GM21717 (cell line): Measurements from ENCODE around the gene MLF1.

ENCODE experiments used
- ATAC-seq: cut with Tn5 transposase; IDR thresholded peaks from one replicate; pipeline ENCODE4 v1.9.1; 2021; ENCODE audit warnings: mild to moderate bottlenecking, moderate library complexity; ENCODE audit not compliant: unreplicated experiment

MLF1 gene

DNA sequence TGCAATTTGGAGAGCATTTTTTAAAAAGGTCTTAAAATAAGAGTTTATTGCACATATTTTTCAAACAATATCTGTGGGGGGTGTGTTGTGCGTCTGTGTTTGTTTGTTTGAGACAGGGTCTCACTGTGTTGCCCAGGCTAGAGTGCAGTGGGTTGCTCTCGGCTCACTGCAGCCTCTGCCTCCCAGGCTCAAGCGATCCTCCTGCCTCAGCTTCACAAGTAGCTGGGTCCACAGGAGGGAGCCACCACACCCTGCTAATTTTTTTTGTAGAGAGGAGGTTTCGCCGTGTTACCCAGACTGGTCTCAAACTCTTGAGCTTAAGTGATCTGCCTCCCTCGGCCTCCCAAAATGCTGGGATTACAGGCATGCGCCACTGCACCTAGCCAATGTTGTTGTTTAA is 2.7 kb downstream of the MLF1 start:
- ATAC-seq: no peak

DNA sequence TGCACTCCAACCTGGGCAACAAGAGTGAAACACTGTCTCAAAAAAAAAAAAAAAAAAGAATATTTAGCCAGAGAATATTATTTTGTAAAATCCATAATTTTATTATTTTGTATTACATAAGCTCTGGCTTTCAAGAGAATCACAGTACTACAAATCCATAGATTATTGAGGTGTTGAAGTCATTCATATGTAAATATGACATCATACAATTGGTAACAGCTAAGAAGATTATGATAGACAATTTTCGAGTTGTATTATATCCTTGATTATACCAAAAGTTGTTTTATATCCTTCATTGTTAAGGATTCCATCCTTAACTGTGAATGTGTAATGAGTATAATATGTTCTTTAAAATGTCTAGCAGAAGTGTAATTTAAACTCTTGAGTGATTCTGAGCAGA is 3.7 kb downstream of the MLF1 start:
- no peak for ATAC-seq

DNA sequence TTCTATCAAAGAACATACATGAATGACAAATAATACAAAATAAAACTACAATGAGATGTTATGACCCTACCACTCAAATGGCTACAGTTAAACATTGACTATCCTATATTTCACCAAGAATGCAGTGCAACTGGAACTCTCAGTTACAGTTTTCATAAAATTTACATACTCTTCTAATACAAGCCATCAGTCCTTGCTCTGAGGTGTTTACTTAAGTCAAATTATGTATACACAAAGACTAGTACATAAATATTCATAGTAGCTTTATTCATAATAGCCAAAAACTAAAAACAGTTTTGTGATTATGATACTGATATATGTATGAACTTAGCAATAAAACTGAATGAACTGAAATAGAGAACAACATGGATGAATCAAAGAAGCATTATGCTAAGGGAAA is 19.2 kb downstream of the MLF1 start:
- no peak for ATAC-seq

DNA sequence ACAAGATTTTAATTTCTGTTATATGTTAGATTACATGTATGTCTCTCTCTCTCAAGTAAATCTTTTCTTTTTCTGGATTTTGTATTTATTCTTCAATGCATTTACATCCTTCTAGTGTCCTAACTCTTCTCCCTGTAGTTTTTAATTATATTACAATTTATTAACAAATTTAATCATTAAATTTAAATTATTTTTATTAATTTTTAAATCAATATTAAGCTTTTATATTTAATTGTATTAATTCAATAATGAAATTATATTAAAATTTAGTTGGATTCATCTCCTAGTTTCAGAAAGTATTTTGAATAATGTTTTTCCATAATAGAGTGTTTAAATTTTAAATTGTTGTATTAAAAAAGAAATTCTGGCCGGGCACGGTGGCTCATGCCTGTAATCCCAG is 29.8 kb downstream of the MLF1 start:
- ATAC-seq: no peak

- no peak for ATAC-seq
Measured at GRCh38 chr3:158602227-158602626, 31.2 kb downstream of the MLF1 start.

- ATAC-seq: no peak
Measured at GRCh38 chr3:158617982-158618875, 47.2 kb downstream of the MLF1 start.

DNA sequence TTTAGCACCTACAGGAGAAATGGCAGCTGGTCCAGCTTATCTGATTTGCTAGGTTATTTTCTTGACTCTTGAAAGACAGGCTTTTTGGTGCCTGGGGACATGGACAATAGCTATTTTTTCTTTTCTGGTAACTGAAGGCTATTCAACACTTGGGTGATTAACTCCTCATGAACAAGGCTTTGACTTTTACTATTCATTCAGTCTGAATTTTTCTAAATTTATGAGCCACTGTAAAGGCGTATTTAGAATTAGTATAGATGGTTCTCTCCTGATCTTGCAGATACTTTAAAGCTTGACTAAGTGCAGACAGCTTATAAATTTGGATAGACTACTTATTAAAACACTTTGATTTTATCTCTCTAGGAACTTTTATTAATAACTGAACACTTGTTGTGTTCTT is 54.9 kb downstream of the MLF1 start:
- no peak for ATAC-seq

DNA sequence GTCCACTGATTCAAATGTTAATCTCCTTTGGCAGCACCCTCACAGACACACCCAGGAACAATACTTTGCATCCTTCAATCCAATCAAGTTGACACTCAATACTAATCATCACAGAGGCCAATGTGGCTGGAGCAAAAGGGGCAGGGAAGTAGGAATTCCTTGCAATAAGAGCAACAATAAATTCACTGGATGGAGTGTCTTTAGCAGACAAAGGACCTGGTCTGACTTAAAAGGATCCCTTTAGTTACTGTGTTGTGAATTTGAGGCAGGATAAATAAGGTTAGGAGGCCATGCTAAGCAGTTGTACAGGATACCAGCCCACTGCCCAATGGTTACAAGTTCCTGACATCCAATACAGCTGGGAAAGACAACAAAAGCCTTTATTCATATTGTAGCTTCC is 61.0 kb downstream of the MLF1 start:
- no peak for ATAC-seq

- ATAC-seq: no peak
Measured at GRCh38 chr3:158640646-158641045, 69.7 kb downstream of the MLF1 start.

DNA sequence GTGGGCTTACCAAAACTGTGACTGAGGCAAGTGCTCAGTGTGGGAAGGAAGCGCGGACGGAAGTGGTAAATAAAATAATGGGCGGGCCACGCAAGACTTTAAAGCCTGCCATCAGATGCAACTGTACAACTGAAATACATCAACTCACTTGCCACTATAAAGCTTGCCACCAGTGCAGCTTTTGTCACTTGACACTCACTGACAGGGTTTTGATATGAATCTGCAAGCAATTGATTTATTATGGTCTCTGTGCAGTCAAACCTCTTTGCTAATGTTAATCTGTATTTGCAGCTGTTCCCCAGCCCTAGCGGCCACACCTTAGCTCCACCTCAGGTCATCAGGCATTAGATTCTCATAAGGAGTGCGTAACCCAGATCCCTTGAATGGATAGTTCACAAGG is 71.0 kb downstream of the MLF1 start:
- ATAC-seq: no peak

DNA sequence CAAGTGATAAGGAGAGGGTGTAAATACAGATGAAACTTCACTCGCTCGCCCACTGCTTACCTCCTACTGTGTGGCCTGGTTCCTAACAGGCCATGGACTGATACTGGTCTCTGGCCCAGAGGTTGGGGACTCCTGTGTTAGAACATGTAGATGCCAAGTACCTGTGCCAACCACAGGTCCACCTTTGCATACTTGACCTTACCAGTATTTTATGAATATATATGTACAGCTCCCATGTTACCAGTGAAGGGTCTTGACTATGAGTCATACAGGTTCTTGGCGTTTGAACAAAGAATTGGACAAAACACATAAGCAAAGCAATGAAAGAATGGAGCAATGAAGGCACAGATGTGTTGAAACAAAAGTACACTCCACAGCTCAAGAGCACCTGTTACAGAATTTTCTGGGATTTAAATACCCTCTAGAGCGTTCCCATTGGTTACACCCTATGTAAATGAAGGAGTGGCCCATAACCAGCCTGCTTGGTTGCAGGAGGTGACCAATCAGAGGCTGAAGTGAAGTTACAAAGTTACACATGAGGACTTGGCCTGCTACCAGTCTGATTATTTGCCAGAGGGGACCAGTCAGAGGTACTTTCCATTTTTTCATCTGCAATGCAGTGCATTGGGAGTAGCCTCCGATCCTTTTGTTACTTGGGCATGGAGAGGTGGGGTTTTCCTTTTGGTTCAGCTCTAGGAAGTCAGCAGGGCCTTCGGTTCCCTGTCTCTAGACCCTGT is 71.6 kb downstream of the MLF1 start:
- ATAC-seq: no peak

GRCh38 chr3:158644345-158644908 is 73.4 kb downstream of the MLF1 start, which contains the start of gene GFM1:
Gene GFM1 (plus strand): TSS chr3:158644527. CDS start chr3:158644635, 108 bp downstream.
- ATAC-seq: peak; percentile 99

DNA sequence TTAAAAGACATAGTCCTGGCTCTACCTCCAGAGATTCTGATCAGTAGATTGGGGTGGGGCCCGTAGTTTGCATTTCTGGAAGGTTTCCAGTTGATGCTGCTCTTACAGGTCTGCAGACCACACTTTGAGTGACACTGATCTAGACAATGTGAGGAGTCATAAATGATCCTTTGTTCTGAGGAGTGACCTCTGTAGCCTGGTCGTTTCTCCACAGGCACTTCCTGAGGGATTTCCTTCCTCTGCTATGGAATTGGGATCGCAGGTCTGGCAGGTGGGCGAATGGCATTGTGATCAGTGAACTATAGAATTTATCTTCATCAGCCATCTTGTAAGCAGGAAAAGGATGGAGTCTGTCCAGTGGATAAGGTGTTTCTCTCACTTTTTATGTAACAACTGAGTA is 78.8 kb downstream of the MLF1 start:
- ATAC-seq: no peak

- ATAC-seq: no peak
Measured at GRCh38 chr3:158651192-158651591, 80.2 kb downstream of the MLF1 start.

DNA sequence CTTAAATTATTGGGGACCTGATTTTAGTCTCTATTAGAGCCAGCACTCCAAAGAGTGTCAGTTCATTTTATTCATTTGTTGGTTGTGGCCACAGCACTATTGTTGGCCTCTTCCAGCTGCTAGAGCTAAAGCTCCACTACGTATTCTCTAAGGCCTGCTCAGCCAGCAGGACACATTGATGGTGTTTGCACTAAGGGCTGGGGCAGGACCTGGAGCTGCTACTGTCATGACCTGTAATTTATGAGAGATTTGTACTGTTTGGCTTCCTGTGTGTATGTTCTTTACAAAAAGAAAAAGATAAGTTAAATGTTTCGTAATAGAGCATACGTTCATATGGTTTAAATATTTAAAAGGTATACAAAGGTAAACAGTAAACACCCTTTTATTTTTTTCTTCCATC is 81.5 kb downstream of the MLF1 start:
- ATAC-seq: no peak
